Right forelimb (tissue), 1 donor: ENCODE data around the gene ZBTB7A.

ENCODE experiments used
- DNase-seq: peaks from one replicate; pipeline ENCODE4 v3.0.0-alpha.2; 2018

ZBTB7A gene

GRCh38 chr19:4052114-4052992 lies 14.3 kb downstream of the ZBTB7A start:
- no peak for DNase-seq

DNA sequence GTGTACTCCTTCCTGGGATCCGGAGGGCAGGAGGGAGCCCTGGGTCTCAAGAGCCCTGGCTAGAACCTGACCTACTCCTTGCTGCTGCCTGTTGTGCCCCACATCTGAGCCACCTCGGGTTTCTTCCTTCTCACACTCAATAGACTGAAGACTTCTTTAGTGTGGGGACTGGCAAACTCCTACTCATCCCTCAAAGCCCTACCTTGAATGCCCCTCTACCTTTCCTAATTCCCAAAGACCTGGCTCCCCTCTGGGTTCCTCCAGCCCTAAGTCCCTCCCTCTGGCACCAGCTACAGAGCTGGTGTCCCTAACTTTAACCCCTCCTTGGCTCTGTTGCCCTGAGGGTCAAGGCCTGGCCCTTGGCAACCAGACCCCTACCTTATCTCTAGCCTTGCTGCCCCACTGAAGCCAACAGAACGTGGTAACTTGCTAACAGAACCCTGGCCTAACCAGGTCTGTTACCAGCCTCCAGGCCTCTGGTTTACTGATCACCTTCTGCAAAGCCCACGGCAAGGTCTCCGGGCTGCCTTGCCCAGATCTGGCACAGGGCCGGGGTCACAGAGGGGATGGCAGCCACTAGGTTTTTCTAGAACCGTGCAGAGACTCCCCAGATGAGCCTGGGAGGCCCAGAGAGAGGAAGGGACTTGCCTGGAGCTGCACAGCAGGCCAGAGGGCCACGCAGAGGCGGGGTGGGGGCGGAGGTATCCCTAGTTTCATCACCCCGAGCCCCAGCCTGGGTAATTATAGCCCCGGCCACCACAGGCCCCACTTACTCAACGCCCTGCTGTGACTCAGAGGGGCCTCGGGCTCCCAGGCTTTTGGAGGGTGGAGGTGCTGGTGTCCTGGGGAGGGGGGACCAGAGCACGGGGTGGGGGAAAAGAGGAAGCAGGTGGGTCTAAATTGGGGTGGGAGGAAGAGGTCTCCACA lies 15.3 kb downstream of the ZBTB7A start:
- no peak for DNase-seq

- DNase-seq, result no peak
Measured at GRCh38 chr19:4049432-4049831, 17.3 kb downstream of the ZBTB7A start.

GRCh38 chr19:4046946-4047683 lies 19.6 kb downstream of the ZBTB7A start:
- no peak for DNase-seq

GRCh38 chr19:4046362-4046691 lies 20.4 kb downstream of the ZBTB7A start:
- no peak for DNase-seq

- DNase-seq, result no peak
Measured at GRCh38 chr19:4045597-4046361, 20.9 kb downstream of the ZBTB7A start.

DNA sequence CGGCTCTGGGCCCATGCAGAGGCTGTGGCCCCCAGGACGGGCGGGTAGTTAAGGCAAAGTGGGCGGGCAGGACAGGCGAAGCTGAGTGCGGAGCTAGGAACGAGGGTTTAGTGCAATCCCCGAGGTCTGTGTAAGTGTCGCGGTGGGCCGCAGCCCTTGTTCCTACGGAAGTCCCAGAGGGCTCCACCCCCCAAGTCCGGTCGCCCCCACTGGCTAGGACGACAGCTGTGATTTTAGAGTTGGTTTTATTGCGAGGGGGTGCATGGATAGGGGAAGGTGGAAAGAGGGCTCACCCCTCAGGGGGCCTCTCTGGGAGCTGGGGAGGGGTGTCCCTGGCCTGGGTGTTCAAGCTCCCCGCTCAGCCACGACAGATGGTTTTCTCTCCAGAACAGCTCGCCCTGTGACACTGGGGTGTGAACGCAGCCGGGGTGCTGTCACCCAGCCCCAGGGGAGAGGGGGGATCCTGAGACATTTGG lies 21.7 kb downstream of the ZBTB7A start:
- no peak for DNase-seq

DNA sequence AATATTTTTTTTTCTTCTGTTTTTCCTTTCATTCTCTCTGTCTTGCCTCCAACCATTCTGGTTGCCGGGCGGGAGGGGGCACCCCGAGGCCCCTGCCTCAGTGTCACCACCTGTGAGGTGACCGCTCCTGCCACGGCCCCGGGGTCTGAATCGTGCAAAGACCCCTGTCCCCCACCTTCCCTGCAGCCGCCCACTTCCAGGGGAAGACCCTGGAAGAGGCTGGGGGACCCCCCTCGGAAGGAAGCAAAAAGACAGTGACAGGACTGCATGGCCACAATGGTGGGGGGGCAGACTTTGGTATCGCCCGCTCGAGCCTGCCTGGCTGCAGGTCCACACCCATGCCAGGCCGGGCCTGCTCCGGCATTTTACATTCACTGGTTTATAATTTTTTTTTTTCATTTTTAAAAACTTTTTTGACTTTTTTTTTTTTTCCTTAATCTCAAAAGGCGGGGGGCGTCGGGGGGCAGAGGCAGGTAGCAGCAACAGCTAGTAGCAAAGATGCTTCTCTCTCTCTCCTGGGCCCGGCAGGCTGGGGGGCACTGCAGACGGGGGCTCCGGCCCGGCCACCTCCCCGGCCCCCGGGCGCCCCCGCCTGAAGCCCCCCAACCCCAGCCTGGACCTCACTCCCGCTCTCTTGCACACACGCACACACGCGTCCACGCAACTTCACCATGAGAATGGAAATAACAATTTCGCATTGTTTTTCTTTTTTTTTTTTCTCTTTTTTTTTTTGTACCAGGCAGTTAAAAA lies 22.6 kb downstream of the ZBTB7A start:
- no peak for DNase-seq

DNA sequence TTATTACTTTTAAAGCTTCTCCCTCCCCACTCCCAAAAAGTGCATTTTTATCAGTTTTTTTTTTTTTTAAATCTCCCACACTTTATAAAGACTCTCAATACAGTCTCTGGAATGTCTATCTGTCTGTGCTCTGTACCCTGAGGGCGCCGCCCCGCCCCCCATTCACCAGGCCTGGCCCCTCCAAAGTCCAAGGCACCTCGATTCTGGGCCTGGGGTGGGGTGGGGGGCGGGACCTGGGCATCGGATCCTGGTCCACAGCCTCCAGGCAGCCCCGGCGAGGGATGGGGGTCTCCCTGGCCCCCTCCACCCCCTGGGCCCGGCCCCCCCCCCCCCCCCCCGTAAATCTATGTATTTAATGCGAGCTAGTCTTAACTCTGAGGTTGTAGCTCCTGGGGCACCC lies 23.3 kb downstream of the ZBTB7A start:
- DNase-seq, result no peak

DNA sequence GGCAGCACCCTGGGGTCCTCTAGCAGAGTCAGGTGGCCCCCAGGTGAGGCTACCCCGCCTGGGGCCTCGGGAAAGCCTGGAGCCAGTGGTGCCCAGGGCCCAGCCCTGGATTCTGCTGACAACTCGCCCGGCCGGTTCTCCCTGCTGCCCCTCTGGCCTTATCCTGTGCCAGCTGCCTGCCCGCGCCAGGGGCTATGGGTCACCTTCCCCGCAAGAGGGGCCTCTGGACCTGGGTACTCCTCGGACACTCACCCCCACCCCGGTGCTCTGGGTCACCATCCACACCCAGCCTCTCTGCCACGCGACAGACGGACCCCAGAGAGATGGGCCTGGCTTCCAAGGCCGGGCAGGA lies 24.0 kb downstream of the ZBTB7A start:
- DNase-seq, result no peak

- no peak for DNase-seq
Measured at GRCh38 chr19:4042064-4042730, 24.5 kb downstream of the ZBTB7A start.

GRCh38 chr19:4038661-4039423 lies 27.9 kb downstream of the ZBTB7A start:
- no peak for DNase-seq

- DNase-seq, result no peak
Measured at GRCh38 chr19:4038057-4038456, 28.6 kb downstream of the ZBTB7A start.

DNA sequence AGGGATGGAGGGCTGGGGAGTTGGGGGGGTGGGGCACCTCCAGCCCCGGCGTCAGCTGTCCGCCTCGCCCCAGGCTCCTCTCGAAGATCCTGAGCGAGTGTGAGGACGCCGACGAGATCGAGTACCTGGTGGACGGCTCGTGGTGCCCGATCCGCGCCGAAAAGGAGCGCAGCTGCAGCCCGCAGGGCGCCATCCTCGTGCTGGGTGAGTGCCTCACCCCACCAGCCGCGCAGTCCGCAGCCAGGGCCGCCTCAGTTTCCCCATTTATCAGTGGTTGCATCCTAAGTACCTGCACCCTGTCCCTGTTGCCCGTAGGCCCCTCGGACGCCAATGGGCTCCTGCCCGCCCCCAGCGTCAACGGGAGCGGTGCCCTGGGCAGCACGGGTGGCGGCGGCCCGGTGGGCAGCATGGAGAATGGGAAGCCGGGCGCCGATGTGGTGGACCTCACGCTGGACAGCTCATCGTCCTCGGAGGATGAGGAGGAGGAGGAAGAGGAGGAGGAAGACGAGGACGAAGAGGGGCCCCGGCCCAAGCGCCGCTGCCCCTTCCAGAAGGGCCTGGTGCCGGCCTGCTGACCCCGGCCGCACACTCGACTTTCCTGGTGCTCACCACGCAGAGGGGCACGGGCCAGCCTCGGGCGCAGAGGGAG lies 29.3 kb downstream of the ZBTB7A start:
- DNase-seq, result no peak

DNA sequence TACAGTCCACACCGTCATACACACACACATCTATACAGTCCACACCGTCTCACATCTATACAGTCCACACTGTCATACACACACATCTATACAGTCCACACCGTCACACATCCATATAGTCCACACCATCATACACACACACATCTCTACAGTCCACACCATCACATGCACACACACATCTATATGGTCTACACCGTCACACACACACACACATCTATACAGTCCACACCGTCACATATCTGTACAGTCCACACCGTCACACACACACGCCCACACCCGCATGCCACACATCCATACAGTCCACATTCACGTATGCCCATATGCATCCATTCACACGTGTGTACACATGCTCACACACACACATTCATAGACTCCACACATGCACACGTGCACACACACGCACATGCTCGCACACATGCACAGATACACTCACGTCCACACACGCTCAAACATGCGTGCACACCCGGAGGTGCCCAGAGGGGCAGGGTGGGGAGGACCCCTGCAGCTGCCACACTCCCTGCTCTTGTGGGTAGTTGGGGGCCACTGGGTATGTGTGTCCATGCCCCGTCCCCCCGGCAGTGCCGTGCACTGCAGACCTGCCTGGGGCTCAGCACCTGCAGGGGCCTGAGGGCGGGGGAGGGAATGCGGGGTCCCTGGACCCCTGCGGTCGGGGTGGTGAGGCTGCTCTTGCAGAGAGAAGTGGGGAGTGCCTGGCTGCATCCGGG lies 30.0 kb downstream of the ZBTB7A start:
- DNase-seq, result no peak

DNA sequence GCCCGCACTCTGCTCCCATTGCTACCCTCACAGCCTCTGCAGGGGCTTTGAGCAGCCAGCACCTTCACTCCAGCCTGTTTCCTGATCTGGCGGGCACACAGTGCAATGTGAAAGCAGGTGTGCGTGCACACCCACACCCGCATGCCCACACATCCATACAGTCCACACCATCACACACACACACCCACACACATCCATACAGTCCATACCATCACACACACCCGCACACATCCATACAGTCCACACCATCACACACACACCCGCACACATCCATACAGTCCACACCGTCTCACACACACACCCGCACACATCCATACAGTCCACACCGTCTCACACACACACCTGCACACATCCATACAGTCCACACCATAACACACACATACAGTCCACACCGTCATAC lies 31.1 kb downstream of the ZBTB7A start:
- DNase-seq, result no peak

DNA sequence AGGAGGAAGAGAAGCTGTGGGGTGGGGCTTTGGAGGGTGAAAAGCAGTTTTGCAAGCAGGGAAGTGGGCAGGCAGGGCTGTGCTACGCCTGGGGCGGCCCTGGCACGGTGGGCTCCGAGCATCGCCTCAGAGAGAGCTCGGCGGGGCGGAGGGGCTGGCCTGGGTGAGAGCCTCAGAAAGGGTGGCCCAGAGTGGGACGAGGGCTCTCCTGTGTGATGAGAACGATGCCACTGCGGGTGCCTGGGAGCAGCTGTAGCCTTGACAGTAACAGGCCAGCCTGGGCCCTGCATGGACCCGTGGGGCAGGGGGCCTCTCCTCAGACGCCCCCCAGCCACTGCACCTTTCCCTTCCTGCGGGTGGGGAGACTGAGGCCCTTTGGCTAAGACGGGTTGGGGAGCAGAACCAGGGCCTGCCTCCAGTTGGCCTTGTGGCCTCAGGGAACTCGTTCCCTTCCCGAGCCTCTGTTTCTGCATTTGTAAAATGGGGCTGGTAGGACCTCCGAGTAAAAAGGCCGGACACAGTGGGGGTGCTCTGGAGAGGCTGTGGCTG lies 31.6 kb downstream of the ZBTB7A start:
- no peak for DNase-seq
